Measurements from ENCODE around the gene NOS1AP. TPM values are rescaled to one million over a fixed set of nuclear protein-coding genes. Genes with fewer than 3 reads are reported as not detected.

The NOS1AP gene
- total and polyA plus RNA-seq, 12 donors, result 0.37 to 12.0 (median 3.1) TPM

GRCh38 chr1:162075862-162076261, 6.4 kb downstream of the NOS1AP start:
- WGBS, 4 donors, result 87 to 95% (median 90%) methylated on average over 3 of the region's 3 CpGs
- H3K4me1 ChIP-seq (replicated peaks in 1 of 2), result peaks cover 4 to 7% of the 10 kb centered on the region in 2 donors

GRCh38 chr1:162077648-162078299, 8.3 kb downstream of the NOS1AP start:
- WGBS, 4 donors, result 94 to 100% (median 97%) methylated on average over 1 of the region's 1 CpG
- intact Hi-C loops (cut with DNase I), result no loop called here
- DNase-seq, result no peak

More at GRCh38 chr1:162075862-162076261, 6.4 kb downstream of the NOS1AP start:
- Histone ChIP-seq H3K27ac (no peak overlapping the region), H3K27me3 (no peaks in the 10 kb centered on the region), H3K4me3 (no peak overlapping the region), H3K36me3 (replicated peaks in 1 of 2) (no peaks in the 10 kb centered on the region), H3K9me3 (replicated peaks in 1 of 3) (no peaks in the 10 kb centered on the region)
- TF ChIP-seq POLR2A (IDR thresholded peaks at IDR 0.05) (no peak), CTCF (IDR thresholded peaks at IDR 0.05) (no peak)
- no peak for DNase-seq
- intact Hi-C loops (cut with DNase I), result no loop called here

GRCh38 chr1:162079030-162079429, 9.5 kb downstream of the NOS1AP start:
- intact Hi-C loops (cut with DNase I), result no loop called here
- no peaks in the 10 kb centered on the region for H3K27me3 ChIP-seq
- H3K36me3 ChIP-seq (replicated peaks in 1 of 2), result no peaks in the 10 kb centered on the region
- no peak overlapping the region for H3K4me3 ChIP-seq
- peaks cover 7 to 13% of the 10 kb centered on the region in 2 donors for H3K4me1 ChIP-seq (replicated peaks in 1 of 2)
- TF ChIP-seq POLR2A (IDR thresholded peaks at IDR 0.05), result no peak
- TF ChIP-seq CTCF (IDR thresholded peaks at IDR 0.05), result no peak
- no peak overlapping the region for H3K27ac ChIP-seq
- no peak for DNase-seq
- 80 to 100% (median 89%) methylated on average over 1 of the region's 1 CpG for WGBS, 4 donors
- H3K9me3 ChIP-seq (replicated peaks in 1 of 3), result no peaks in the 10 kb centered on the region

More at GRCh38 chr1:162077648-162078299, 8.3 kb downstream of the NOS1AP start:
- Histone ChIP-seq H3K27me3 (no peaks in the 10 kb centered on the region), H3K4me3 (no peak overlapping the region), H3K36me3 (replicated peaks in 1 of 2) (no peaks in the 10 kb centered on the region), H3K27ac (no peak overlapping the region), H3K4me1 (replicated peaks in 1 of 2) (peaks cover 11 to 16% of the 10 kb centered on the region in 2 donors), H3K9me3 (replicated peaks in 1 of 3) (no peaks in the 10 kb centered on the region)
- no peak for TF ChIP-seq CTCF (IDR thresholded peaks at IDR 0.05)
- TF ChIP-seq POLR2A (IDR thresholded peaks at IDR 0.05), result no peak

- Histone ChIP-seq H3K4me1 (replicated peaks in 1 of 2) (peaks cover 7 to 13% of the 10 kb centered on the region in 2 donors), H3K4me3 (no peak overlapping the region), H3K27ac (no peak overlapping the region), H3K27me3 (no peaks in the 10 kb centered on the region), H3K9me3 (replicated peaks in 1 of 3) (no peaks in the 10 kb centered on the region), H3K36me3 (replicated peaks in 1 of 2) (no peaks in the 10 kb centered on the region)
- intact Hi-C loops (cut with DNase I), result no loop called here
- DNase-seq, result no peak
- WGBS, 4 donors, result 42 to 51% (median 49%) methylated on average over 2 of the region's 2 CpGs
- no peak for TF ChIP-seq CTCF (IDR thresholded peaks at IDR 0.05)
- TF ChIP-seq POLR2A (IDR thresholded peaks at IDR 0.05), result no peak
These were observed 11.1 kb downstream of the NOS1AP start for GRCh38 chr1:162080472-162081015.
